ENCODE results near the gene CYRIA.

DNA sequence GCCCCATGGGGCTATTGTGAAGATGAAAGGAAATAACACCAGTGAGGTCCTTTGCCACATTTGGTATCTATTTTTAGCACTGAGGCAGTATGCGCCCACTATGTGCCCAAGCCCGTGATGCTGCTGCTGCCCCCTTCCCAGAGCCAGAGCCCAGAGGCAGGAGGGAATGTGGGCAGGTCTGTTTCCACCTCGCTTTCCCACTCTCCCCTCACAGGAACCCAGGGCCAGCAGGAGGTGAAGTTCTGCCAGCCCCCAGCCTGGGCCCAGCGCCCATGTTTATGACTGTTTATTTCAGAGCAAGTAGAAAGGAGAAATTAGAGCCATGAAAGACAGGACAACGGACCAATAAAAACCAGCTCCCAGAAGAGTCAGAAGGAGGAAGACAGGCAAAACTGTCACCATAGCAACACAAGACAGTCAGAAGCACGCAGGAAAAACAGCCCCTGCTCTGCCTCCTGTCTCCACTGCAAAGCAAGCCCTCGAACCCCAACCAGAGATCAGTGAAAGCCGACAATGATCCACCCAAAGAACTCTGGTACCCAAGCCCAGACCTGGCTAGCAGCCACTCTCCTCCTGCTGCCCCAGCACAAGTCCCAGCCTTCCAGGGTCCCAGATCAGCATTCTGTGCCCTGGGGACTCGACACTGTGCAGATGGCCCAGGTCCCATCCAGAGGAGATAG, 1.4 kb downstream of the CYRIA start:
- TF ChIP-seq TAF1 (IDR thresholded peaks at IDR 0.05; ENCODE audit: low read depth, low read length) (no peak), POLR2AphosphoS5 (IDR thresholded peaks at IDR 0.05; ENCODE audit: low read depth, low read length) (no peak), POLR2A (IDR thresholded peaks at IDR 0.05; ENCODE audit: low read depth, low read length) (no peak), SPI1 (IDR thresholded peaks at IDR 0.05; ENCODE audit: low read depth, low read length) (no peak), POU2F2 (IDR thresholded peaks at IDR 0.05; ENCODE audit: low read depth, low read length) (no peak), PAX5 (IDR thresholded peaks at IDR 0.05; ENCODE audit: insufficient read depth, low read length, severe bottlenecking) (no peak)

All from GM12891 (cell line).